Ishikawa (cell line): ENCODE results near the gene TAOK3.

ENCODE experiments used
- CEBPB ChIP-seq: IDR thresholded peaks from 2 replicates; pipeline ENCODE4 v1.6.1; 2012
- CREB1 ChIP-seq: IDR thresholded peaks from 2 replicates; pipeline ENCODE4 v1.6.1; 2012; ENCODE audit warnings: low read depth
- EGR1 ChIP-seq: IDR thresholded peaks from 2 replicates; pipeline ENCODE4 v1.6.1; 2012
- EP300 ChIP-seq: IDR thresholded peaks from 2 replicates; pipeline ENCODE4 v1.6.1; 2012; ENCODE audit warnings: borderline replicate concordance
- FOXM1 ChIP-seq: IDR thresholded peaks from 2 replicates; pipeline ENCODE4 v1.6.1; 2012; ENCODE audit warnings: low read depth, borderline replicate concordance
- NFIC ChIP-seq: IDR thresholded peaks from 2 replicates; pipeline ENCODE4 v1.6.1; 2012
- RAD21 ChIP-seq: IDR thresholded peaks from 2 replicates; pipeline ENCODE4 v1.6.1; 2012; ENCODE audit warnings: low read depth
- TAF1 ChIP-seq: IDR thresholded peaks from 2 replicates; pipeline ENCODE4 v1.6.1; 2012; ENCODE audit warnings: low read depth, mild to moderate bottlenecking
- TCF12 ChIP-seq: IDR thresholded peaks from 2 replicates; pipeline ENCODE4 v1.6.1; 2012; ENCODE audit warnings: low read depth
- YY1 ChIP-seq: IDR thresholded peaks from 2 replicates; pipeline ENCODE4 v1.6.1; 2012; ENCODE audit warnings: low read depth
- ZBTB7A ChIP-seq: IDR thresholded peaks from 2 replicates; pipeline ENCODE4 v1.6.1; 2012; ENCODE audit warnings: low read depth
- TF ChIP-seq, protein P1 (sequence below): IDR thresholded peaks from 2 replicates; pipeline ENCODE4 v1.6.1; 2012
- TF ChIP-seq, protein P2 (sequence below): IDR thresholded peaks from 2 replicates; pipeline ENCODE4 v1.6.1; 2012; ENCODE audit warnings: low read depth, mild to moderate bottlenecking
- TF ChIP-seq, protein P3 (sequence below): IDR thresholded peaks from 2 replicates; pipeline ENCODE4 v1.6.1; 2012

DNA sequence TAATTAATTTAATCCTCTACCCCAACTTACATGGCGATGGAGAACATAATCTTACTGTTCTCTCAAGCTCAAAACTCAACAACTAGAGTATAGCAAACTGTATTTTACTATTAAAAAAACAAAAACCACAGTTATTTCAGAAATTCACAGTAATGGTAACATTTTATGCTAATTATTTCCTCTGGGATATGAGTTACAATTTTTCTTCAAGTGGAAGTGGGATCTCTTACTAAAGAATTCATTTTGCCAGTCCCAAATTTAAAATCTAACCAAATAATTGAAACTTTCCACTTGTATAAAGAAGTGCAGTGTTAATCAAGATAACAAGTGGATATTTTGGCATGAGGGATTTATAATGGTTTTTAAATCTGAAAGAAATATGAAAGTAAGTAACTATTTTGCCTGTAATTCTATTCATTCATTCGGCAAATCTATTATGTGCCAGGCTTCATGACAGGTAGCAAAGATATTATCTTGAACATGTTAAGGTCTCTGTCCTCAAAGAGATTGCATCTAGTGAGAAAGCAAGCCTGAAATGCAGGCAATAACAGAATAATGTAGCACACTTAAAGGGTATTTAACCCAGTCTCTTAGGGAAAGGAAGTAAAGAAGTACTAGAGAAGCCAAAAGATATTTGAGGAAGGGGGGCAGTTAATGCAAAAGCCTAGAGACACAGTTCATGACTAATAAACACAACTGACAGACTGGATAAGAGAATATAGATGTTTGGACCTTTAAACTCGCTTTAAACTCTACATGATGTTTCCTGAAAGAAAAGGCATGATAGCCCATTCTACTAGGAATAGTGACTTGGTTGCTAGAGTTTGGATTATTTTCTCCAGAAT lies 44.0 kb downstream of the TAOK3 start:
- TF ChIP-seq TAF1 = no peak
- TF ChIP-seq YY1 = no peak
- TF ChIP-seq, protein P1, sequence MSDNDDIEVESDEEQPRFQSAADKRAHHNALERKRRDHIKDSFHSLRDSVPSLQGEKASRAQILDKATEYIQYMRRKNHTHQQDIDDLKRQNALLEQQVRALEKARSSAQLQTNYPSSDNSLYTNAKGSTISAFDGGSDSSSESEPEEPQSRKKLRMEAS = no peak
- TF ChIP-seq, protein P2, sequence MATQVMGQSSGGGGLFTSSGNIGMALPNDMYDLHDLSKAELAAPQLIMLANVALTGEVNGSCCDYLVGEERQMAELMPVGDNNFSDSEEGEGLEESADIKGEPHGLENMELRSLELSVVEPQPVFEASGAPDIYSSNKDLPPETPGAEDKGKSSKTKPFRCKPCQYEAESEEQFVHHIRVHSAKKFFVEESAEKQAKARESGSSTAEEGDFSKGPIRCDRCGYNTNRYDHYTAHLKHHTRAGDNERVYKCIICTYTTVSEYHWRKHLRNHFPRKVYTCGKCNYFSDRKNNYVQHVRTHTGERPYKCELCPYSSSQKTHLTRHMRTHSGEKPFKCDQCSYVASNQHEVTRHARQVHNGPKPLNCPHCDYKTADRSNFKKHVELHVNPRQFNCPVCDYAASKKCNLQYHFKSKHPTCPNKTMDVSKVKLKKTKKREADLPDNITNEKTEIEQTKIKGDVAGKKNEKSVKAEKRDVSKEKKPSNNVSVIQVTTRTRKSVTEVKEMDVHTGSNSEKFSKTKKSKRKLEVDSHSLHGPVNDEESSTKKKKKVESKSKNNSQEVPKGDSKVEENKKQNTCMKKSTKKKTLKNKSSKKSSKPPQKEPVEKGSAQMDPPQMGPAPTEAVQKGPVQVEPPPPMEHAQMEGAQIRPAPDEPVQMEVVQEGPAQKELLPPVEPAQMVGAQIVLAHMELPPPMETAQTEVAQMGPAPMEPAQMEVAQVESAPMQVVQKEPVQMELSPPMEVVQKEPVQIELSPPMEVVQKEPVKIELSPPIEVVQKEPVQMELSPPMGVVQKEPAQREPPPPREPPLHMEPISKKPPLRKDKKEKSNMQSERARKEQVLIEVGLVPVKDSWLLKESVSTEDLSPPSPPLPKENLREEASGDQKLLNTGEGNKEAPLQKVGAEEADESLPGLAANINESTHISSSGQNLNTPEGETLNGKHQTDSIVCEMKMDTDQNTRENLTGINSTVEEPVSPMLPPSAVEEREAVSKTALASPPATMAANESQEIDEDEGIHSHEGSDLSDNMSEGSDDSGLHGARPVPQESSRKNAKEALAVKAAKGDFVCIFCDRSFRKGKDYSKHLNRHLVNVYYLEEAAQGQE = no peak
- TF ChIP-seq ZBTB7A = no peak
- no peak for TF ChIP-seq CREB1
- TF ChIP-seq TCF12 = no peak
- TF ChIP-seq EP300 = no peak
- TF ChIP-seq, protein P3, sequence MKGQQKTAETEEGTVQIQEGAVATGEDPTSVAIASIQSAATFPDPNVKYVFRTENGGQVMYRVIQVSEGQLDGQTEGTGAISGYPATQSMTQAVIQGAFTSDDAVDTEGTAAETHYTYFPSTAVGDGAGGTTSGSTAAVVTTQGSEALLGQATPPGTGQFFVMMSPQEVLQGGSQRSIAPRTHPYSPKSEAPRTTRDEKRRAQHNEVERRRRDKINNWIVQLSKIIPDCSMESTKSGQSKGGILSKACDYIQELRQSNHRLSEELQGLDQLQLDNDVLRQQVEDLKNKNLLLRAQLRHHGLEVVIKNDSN = no peak
- TF ChIP-seq NFIC = no peak
- TF ChIP-seq RAD21 = no peak
- no peak for TF ChIP-seq EGR1
- no peak for TF ChIP-seq CEBPB
- TF ChIP-seq FOXM1 = no peak
